HepG2 (cell line): ENCODE results near the gene SPTY2D1. TPM values are rescaled to one million over a fixed set of nuclear protein-coding genes. Genes with fewer than 3 reads are reported as not detected.

Source experiments
- ARNTL ChIP-seq: sonication (generic); formaldehyde crosslinking; IDR thresholded peaks from 2 replicates; pipeline ENCODE4 v1.4.0; 2020; ENCODE audit warnings: mild to moderate bottlenecking, missing genetic modification reagents
- ATF1 ChIP-seq: IDR thresholded peaks from 2 replicates; pipeline ENCODE4 v1.6.1; 2016; ENCODE audit warnings: mild to moderate bottlenecking, control low read depth
- CAMTA2 ChIP-seq: sonication (generic); formaldehyde crosslinking; IDR thresholded peaks from 2 replicates; pipeline ENCODE4 v1.4.0; 2020; ENCODE audit warnings: mild to moderate bottlenecking, missing genetic modification reagents, borderline replicate concordance
- CHD2 ChIP-seq: IDR thresholded peaks from 2 replicates; pipeline ENCODE4 v1.6.1; 2011; ENCODE audit warnings: low read depth, low read length, improper control_type of control experiment
- ERF ChIP-seq: IDR thresholded peaks from 2 replicates; pipeline ENCODE4 v1.6.1; 2018; ENCODE audit warnings: missing biosample characterization, missing genetic modification reagents
- GLI4 ChIP-seq: sonication (generic); formaldehyde crosslinking; IDR thresholded peaks from 2 replicates; pipeline ENCODE4 v1.5.1; 2020; ENCODE audit warnings: missing genetic modification reagents, mild to moderate bottlenecking, moderate library complexity, borderline replicate concordance
- HOXA7 ChIP-seq: sonication (generic); formaldehyde crosslinking; IDR thresholded peaks from 2 replicates; pipeline ENCODE4 v1.8.1; 2022; ENCODE audit warnings: mild to moderate bottlenecking, missing genetic modification reagents, moderate library complexity
- MIXL1 ChIP-seq: IDR thresholded peaks from 2 replicates; pipeline ENCODE4 v1.6.1; 2016
- MXI1 ChIP-seq: IDR thresholded peaks from 3 replicates; pipeline ENCODE4 v1.6.1; 2012; ENCODE audit warnings: low read depth, low read length, inconsistent platforms, borderline replicate concordance
- NFATC3 ChIP-seq: sonication (generic); formaldehyde crosslinking; IDR thresholded peaks from 2 replicates; pipeline ENCODE4 v1.5.1; 2020; ENCODE audit warnings: mild to moderate bottlenecking, missing genetic modification reagents
- RBAK ChIP-seq: sonication (generic); formaldehyde crosslinking; IDR thresholded peaks from 2 replicates; pipeline ENCODE4 v1.5.1; 2020; ENCODE audit warnings: mild to moderate bottlenecking, missing genetic modification reagents
- RFX5 ChIP-seq: IDR thresholded peaks from 2 replicates; pipeline ENCODE4 v1.6.1; 2011; ENCODE audit warnings: low read depth, low read length, improper control_type of control experiment
- SNRNP70 ChIP-seq: fragments of 200-400 bp; formaldehyde crosslinking; IDR thresholded peaks from 2 replicates; pipeline ENCODE4 v1.6.1; 2017; ENCODE audit warnings: mild to moderate bottlenecking, low read depth, low read length, moderate library complexity
- TBL1XR1 ChIP-seq: fragments of 150-350 bp; IDR thresholded peaks from 2 replicates; pipeline ENCODE4 v1.6.1; 2014; ENCODE audit warnings: borderline replicate concordance, low read length; ENCODE audit not compliant: partially characterized antibody
- ZFP36 ChIP-seq: fragments of 150-350 bp; IDR thresholded peaks from 2 replicates; pipeline ENCODE4 v1.6.1; 2018; ENCODE audit warnings: borderline replicate concordance, low read length, low read depth; ENCODE audit not compliant: partially characterized antibody
- ZNF451 ChIP-seq: sonication (generic); formaldehyde crosslinking; IDR thresholded peaks from 2 replicates; pipeline ENCODE4 v1.5.0; 2020; ENCODE audit warnings: mild to moderate bottlenecking, missing genetic modification reagents
- ZNF549 ChIP-seq: sonication (generic); formaldehyde crosslinking; IDR thresholded peaks from 2 replicates; pipeline ENCODE4 v1.5.0; 2020; ENCODE audit warnings: missing genetic modification reagents
- ZNF883 ChIP-seq: sonication (generic); formaldehyde crosslinking; IDR thresholded peaks from 2 replicates; pipeline ENCODE4 v1.5.1; 2020; ENCODE audit warnings: mild to moderate bottlenecking, missing genetic modification reagents; ENCODE audit errors: not compliant biosample characterization
- ZSCAN29 ChIP-seq: sonication (generic); formaldehyde crosslinking; conservative IDR thresholded peaks from 2 replicates; pipeline ENCODE4 v1.4.0; 2020; ENCODE audit warnings: mild to moderate bottlenecking, missing genetic modification reagents
- polyA plus RNA-seq, 8 experiments: library from polyadenylated mRNA; depleted of rRNA in 3 of 8; stranded (reverse) in 7 of 8; unstranded in 1 of 8; fragments of >200 nt; fragmentation: Illumina TruSeq in 4 of 8; extraction: Trizol in 4 of 8; gene quantifications; 2 replicates each; pipeline versions ENCODE4 v1.2.1 to v1.2.3, GENCODE V29; 2011 to 2016; ENCODE audit warnings: low read depth in 4 of 8, missing spikeins in 1 of 8, mixed read lengths in 1 of 8; ENCODE audit not compliant: insufficient read depth in 1 of 8
- total RNA-seq, 5 experiments: library from RNA; depleted of rRNA; stranded (reverse); fragments of >200 nt; fragmentation: Illumina TruSeq; extraction: Trizol; gene quantifications; 2 replicates each; pipeline ENCODE4 v1.2.3, GENCODE V29; 2016; ENCODE audit warnings: low read depth in 1 of 5
- TF ChIP-seq, protein P1 (sequence below): sonication (generic); formaldehyde crosslinking; IDR thresholded peaks from 2 replicates; pipeline ENCODE4 v1.4.0; 2020; ENCODE audit warnings: missing genetic modification reagents
- TF ChIP-seq, protein P2 (sequence below): sonication (generic); formaldehyde crosslinking; IDR thresholded peaks from 2 replicates; pipeline ENCODE4 v1.9.0; 2021; ENCODE audit warnings: missing genetic modification reagents, mild to moderate bottlenecking, borderline replicate concordance
- TF ChIP-seq, protein P3 (sequence below): fragments of 450-650 bp; IDR thresholded peaks from 2 replicates; pipeline ENCODE4 v1.6.1; 2017
- TF ChIP-seq, protein P4 (sequence below): sonication (generic); formaldehyde crosslinking; conservative IDR thresholded peaks from 2 replicates; pipeline ENCODE4 v1.8.1; 2023; ENCODE audit warnings: missing genetic modification reagents

The SPTY2D1 gene
- total and polyA plus RNA-seq, 2 of the 13 experiments (the other 11 are each of a cell fraction or from before 2014, with no cell fraction given): 6.9 to 14.8 TPM

DNA sequence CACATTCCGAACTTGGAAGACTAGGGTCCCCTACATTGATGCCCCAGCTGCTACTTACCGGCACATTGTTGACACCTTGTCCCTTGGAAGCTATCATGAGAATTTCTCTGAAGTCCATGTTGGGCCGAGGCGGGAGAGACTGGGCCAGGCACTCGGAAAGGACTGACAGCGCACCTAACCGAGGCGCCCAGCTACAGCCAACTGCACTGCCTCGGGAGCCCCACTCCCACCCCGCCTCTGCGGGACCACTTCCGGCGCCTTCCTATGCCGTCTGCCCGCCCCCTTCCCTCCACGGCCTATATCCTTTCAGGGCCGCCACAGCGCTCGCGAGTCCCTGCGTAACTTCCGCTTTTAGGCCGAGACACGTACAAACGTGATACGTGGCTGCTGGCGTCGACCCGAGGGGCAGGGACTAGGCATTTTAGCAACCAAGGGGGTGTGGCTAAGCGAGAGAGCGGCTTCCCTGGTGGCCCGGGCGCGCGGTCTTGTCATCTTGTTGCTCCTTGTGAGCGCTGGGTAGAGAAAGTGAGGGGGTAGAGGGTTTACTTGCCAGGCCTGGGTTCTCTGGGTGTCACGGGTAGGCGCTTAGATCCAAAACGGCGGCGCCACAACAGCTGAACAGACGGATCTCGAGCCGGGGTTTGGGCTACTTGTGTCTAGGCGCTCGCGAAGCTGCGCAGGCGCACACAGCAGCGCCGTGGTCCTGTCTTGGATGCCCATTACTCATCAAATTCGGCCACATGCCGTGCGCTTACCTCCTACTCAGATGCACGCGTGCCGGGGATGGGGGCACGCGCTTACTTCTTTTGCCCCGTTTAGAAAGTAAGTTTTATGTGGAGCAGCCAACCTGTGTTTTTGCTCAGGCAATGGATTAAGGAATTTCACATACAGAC, at the start of gene SPTY2D1 (continued):
- TF ChIP-seq, protein P1, sequence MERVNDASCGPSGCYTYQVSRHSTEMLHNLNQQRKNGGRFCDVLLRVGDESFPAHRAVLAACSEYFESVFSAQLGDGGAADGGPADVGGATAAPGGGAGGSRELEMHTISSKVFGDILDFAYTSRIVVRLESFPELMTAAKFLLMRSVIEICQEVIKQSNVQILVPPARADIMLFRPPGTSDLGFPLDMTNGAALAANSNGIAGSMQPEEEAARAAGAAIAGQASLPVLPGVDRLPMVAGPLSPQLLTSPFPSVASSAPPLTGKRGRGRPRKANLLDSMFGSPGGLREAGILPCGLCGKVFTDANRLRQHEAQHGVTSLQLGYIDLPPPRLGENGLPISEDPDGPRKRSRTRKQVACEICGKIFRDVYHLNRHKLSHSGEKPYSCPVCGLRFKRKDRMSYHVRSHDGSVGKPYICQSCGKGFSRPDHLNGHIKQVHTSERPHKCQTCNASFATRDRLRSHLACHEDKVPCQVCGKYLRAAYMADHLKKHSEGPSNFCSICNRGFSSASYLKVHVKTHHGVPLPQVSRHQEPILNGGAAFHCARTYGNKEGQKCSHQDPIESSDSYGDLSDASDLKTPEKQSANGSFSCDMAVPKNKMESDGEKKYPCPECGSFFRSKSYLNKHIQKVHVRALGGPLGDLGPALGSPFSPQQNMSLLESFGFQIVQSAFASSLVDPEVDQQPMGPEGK (CRISPR knock-in tag): peak; percentile 70
- TF ChIP-seq CHD2 (peak; percentile 84), CAMTA2 (no peak), ERF (no peak), MIXL1 (CRISPR knock-in tag) (0 out of 2 replicates have a peak, but pooled peaks have one; percentile 50), ARNTL (peak; percentile 42), MXI1 (peak; percentile 76; the same call in 1 of the 3 replicates), ZSCAN29 (CRISPR knock-in tag) (no peak), ZFP36 (no peak), SNRNP70 (no peak), NFATC3 (CRISPR knock-in tag) (no peak), ATF1 (CRISPR knock-in tag) (peak; percentile 98), ZNF451 (no peak; the same call in none of the 2 replicates), ZNF549 (CRISPR knock-in tag) (no peak), GLI4 (CRISPR knock-in tag) (no peak), RBAK (CRISPR knock-in tag) (no peak), ZNF883 (CRISPR knock-in tag) (peak; percentile 77), TBL1XR1 (peak; percentile 44), RFX5 (0 out of 2 replicates have a peak, but pooled peaks have one; percentile 27), HOXA7 (no peak)
- TF ChIP-seq, protein P2, sequence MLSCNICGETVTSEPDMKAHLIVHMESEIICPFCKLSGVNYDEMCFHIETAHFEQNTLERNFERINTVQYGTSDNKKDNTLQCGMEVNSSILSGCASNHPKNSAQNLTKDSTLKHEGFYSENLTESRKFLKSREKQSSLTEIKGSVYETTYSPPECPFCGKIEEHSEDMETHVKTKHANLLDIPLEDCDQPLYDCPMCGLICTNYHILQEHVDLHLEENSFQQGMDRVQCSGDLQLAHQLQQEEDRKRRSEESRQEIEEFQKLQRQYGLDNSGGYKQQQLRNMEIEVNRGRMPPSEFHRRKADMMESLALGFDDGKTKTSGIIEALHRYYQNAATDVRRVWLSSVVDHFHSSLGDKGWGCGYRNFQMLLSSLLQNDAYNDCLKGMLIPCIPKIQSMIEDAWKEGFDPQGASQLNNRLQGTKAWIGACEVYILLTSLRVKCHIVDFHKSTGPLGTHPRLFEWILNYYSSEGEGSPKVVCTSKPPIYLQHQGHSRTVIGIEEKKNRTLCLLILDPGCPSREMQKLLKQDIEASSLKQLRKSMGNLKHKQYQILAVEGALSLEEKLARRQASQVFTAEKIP (CRISPR knock-in tag): no peak
- TF ChIP-seq, protein P3, sequence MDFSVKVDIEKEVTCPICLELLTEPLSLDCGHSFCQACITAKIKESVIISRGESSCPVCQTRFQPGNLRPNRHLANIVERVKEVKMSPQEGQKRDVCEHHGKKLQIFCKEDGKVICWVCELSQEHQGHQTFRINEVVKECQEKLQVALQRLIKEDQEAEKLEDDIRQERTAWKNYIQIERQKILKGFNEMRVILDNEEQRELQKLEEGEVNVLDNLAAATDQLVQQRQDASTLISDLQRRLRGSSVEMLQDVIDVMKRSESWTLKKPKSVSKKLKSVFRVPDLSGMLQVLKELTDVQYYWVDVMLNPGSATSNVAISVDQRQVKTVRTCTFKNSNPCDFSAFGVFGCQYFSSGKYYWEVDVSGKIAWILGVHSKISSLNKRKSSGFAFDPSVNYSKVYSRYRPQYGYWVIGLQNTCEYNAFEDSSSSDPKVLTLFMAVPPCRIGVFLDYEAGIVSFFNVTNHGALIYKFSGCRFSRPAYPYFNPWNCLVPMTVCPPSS: no peak
- TF ChIP-seq, protein P4, sequence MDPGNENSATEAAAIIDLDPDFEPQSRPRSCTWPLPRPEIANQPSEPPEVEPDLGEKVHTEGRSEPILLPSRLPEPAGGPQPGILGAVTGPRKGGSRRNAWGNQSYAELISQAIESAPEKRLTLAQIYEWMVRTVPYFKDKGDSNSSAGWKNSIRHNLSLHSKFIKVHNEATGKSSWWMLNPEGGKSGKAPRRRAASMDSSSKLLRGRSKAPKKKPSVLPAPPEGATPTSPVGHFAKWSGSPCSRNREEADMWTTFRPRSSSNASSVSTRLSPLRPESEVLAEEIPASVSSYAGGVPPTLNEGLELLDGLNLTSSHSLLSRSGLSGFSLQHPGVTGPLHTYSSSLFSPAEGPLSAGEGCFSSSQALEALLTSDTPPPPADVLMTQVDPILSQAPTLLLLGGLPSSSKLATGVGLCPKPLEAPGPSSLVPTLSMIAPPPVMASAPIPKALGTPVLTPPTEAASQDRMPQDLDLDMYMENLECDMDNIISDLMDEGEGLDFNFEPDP (CRISPR knock-in tag): no peak
